Measurements from ENCODE around the gene VSIG8. TPM values are rescaled to one million over a fixed set of nuclear protein-coding genes. Genes with fewer than 3 reads are reported as not detected.

Gene VSIG8
- total RNA-seq, 1 donor from 2014 or later = not detected

DNA sequence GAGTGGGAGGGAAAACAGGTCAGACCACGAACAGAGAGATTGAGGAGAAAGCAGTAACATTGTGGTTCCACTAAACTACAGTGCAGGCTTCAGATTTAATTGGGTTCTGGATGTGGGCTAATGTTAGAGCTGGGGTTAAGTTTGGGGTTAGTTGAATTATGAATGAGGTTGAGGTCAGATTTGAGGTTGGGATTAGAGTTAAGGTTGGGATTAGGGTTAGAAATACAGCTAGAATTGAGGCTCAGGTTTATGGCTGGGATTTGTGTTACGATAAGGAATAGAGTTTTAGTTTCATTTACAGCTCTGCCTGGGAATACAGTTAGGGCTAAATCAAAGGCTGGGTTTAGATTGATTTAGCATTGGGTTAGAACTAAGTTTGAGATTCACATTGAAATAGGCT is 1.8 kb upstream of the VSIG8 start:
- no peak for DNase-seq (ENCODE audit: low read depth, low spot score)
- H3K4me1 Mint-ChIP-seq = no peaks in the 10 kb centered on the region
- H3K27me3 Mint-ChIP-seq (ENCODE audit: low read depth) = peaks cover 79% of the 10 kb centered on the region
- no peaks in the 10 kb centered on the region for H3K36me3 Mint-ChIP-seq (ENCODE audit: low read depth)
- no peak overlapping the region for H3K4me3 Mint-ChIP-seq
- no peaks in the 10 kb centered on the region for H3K9me3 Mint-ChIP-seq
- H3K27ac Mint-ChIP-seq (ENCODE audit: unreplicated experiment) = no peak overlapping the region
- TF ChIP-seq, protein P1, sequence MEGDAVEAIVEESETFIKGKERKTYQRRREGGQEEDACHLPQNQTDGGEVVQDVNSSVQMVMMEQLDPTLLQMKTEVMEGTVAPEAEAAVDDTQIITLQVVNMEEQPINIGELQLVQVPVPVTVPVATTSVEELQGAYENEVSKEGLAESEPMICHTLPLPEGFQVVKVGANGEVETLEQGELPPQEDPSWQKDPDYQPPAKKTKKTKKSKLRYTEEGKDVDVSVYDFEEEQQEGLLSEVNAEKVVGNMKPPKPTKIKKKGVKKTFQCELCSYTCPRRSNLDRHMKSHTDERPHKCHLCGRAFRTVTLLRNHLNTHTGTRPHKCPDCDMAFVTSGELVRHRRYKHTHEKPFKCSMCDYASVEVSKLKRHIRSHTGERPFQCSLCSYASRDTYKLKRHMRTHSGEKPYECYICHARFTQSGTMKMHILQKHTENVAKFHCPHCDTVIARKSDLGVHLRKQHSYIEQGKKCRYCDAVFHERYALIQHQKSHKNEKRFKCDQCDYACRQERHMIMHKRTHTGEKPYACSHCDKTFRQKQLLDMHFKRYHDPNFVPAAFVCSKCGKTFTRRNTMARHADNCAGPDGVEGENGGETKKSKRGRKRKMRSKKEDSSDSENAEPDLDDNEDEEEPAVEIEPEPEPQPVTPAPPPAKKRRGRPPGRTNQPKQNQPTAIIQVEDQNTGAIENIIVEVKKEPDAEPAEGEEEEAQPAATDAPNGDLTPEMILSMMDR (conservative IDR thresholded peaks at IDR 0.05) = no peak

DNA sequence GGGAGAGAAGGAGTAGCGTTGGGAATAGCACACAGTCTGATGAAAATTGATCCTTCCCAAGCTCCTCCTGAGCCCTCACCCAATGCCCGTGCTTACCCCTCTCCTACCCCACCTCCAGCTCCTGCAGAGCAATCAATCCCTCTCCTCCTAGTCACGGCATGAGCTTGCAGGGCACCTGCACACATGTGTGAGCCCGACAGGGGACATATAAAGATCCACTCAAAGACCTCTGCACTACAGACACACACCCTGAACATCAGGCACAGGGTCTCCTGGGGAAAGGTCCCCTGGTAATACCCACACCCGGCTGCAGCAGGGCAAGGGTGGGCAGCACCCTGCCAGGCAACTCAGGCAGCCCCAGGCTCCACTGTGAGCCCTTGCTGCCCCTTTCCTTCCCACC is 426 bp downstream of the VSIG8 start:
- Mint-ChIP-seq H3K36me3 (ENCODE audit: low read depth) (no peaks in the 10 kb centered on the region), H3K9me3 (no peaks in the 10 kb centered on the region), H3K4me1 (no peaks in the 10 kb centered on the region), H3K4me3 (no peak overlapping the region), H3K27me3 (ENCODE audit: low read depth) (peaks cover 75% of the 10 kb centered on the region), H3K27ac (ENCODE audit: unreplicated experiment) (no peak overlapping the region)
- no peak for DNase-seq (ENCODE audit: low read depth, low spot score)
- TF ChIP-seq, protein P1 (conservative IDR thresholded peaks at IDR 0.05) = no peak

DNA sequence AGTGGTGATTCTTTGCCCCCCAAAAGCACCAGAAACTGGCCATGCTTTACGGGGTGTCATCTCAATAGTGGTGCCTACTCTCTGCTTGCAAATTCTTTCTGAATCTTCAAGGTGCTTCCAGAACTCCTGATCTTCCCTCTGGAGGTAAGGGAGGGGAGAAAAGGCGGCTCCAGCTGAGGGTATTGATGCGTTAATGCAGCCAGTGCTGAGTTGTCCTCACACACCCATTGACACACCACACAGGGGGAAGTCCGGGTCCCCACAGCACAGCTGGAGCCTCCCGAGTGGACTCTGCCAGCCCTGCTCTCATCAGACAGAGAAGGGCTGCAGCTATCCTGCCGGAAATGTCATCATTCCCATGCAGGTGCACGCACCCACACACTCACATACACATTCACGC is 1.2 kb downstream of the VSIG8 start:
- Mint-ChIP-seq H3K27ac (ENCODE audit: unreplicated experiment) (no peak overlapping the region), H3K4me3 (no peak overlapping the region), H3K9me3 (no peaks in the 10 kb centered on the region), H3K27me3 (ENCODE audit: low read depth) (peaks cover 75% of the 10 kb centered on the region), H3K4me1 (no peaks in the 10 kb centered on the region), H3K36me3 (ENCODE audit: low read depth) (no peaks in the 10 kb centered on the region)
- TF ChIP-seq, protein P1 (conservative IDR thresholded peaks at IDR 0.05) = no peak
- no peak for DNase-seq (ENCODE audit: low read depth, low spot score)

DNA sequence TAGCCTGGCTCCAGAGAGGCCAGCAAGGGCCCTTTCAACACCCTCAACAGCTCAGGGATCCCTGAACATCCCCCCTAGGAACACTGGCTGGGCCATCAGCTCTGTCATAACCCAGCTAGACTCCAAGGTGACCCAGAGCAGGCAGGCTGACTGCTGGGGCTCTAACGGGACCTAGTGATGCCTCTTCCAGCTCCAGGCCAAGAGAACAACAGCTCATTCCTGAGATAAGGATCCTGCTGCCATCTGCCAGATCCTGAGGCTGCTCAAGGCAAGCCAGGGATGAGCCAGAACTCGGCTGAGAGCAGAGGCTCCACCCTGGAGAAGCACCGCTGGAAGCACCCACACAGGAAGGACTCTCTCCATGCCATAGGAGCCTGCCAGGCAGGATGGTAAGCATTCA is 2.0 kb downstream of the VSIG8 start:
- TF ChIP-seq, protein P1 (conservative IDR thresholded peaks at IDR 0.05) = no peak
- Mint-ChIP-seq H3K27me3 (ENCODE audit: low read depth) (peaks cover 73% of the 10 kb centered on the region), H3K36me3 (ENCODE audit: low read depth) (no peaks in the 10 kb centered on the region), H3K27ac (ENCODE audit: unreplicated experiment) (no peak overlapping the region), H3K9me3 (no peaks in the 10 kb centered on the region), H3K4me1 (peaks cover under 1% of the 10 kb centered on the region), H3K4me3 (no peak overlapping the region)
- DNase-seq (ENCODE audit: low read depth, low spot score) = no peak

DNA sequence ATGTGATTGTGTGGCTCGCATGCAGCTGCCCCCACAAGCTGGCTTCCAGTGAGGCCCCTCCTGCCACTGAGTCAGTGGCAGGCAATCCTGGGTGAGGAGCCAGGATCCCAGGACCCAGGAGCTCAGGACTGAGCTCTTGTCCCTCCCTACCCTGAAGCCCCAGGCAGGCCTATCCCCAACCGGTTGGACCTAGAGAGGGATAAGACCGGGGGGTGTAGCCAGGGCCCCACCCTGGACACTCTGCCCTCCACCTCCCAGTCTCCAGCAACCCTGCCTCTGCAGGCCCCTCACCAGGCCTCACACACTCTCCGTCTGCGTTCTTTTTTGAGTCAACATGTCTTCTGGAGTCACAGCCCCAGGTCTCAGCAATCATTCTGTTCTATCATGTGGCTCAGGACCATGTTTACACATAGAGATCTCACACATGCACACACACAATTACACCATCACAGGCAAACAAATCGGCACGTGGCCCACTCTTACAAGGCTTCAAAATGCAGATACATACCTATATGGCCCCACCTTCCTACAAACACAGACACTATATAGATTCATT is 2.6 kb downstream of the VSIG8 start:
- Mint-ChIP-seq H3K9me3 (no peaks in the 10 kb centered on the region), H3K4me3 (no peak overlapping the region), H3K36me3 (ENCODE audit: low read depth) (no peaks in the 10 kb centered on the region), H3K27ac (ENCODE audit: unreplicated experiment) (no peak overlapping the region), H3K4me1 (peaks cover 5% of the 10 kb centered on the region), H3K27me3 (ENCODE audit: low read depth) (peaks cover 76% of the 10 kb centered on the region)
- DNase-seq (ENCODE audit: low read depth, low spot score) = no peak
- TF ChIP-seq, protein P1 (conservative IDR thresholded peaks at IDR 0.05) = no peak

All from neural crest cell (in vitro differentiated cells).